H1 (cell line): ENCODE data around the gene GLRX3. TPM values are rescaled to one million over a fixed set of nuclear protein-coding genes. Genes with fewer than 3 reads are reported as not detected.

Experiments used
- CTCF ChIA-PET: fragments of 300-600 bp; sonication (Branson Sonifier 250); formaldehyde crosslinking; loops from one replicate; lab custom pipeline; 2021; ENCODE audit not compliant: partially characterized antibody; lab: Charles Lee
- POLR2A ChIA-PET: fragments of 300-600 bp; sonication (Branson Sonifier 250); formaldehyde crosslinking; loops from one replicate; lab custom pipeline; 2021; ENCODE audit warnings: inconsistent platforms; ENCODE audit not compliant: partially characterized antibody; lab: Charles Lee
- DNase-seq, 2 experiments: peaks; one replicate each; pipeline versions ENCODE4 v3.0.0 to v3.0.0-alpha.2; 2010 to 2022; ENCODE audit warnings: low spot score in 2 of 2, low read depth in 1 of 2, mixed read lengths in 1 of 2
- FAIRE-seq: peaks from 2 replicates; lab custom pipeline; 2011; peaks lifted over from hg19 to GRCh38; lab: Jason Lieb, UNC
- H2AFZ ChIP-seq: 2 replicates; pipeline ENCODE4 v1.8.1; 2012; ENCODE audit warnings: low read length, inconsistent platforms
- H2AK5ac ChIP-seq: 2 replicates; pipeline ENCODE4 v1.6.1; 2013; ENCODE audit warnings: low read depth, low read length
- H2BK120ac ChIP-seq: replicated peaks from 2 replicates; pipeline ENCODE3; 2013; ENCODE audit warnings: low read depth, low read length, inconsistent platforms
- H2BK12ac ChIP-seq: 2 replicates; pipeline ENCODE4 v1.6.1; 2013; ENCODE audit warnings: low read depth, low read length
- H2BK15ac ChIP-seq: 2 replicates; pipeline ENCODE4 v1.6.1; 2013; ENCODE audit warnings: low read length
- H2BK20ac ChIP-seq: 2 replicates; pipeline ENCODE4 v1.6.1; 2013; ENCODE audit warnings: low read length
- H2BK5ac ChIP-seq: 2 replicates; pipeline ENCODE4 v1.6.1; 2013; ENCODE audit warnings: low read depth, low read length
- H3K14ac ChIP-seq: 2 replicates; pipeline ENCODE4 v1.6.1; 2013; ENCODE audit warnings: inconsistent platforms; ENCODE audit not compliant: insufficient read length
- H3K18ac ChIP-seq: 2 replicates; pipeline ENCODE4 v1.6.1; 2013; ENCODE audit warnings: low read length; ENCODE audit errors: extremely low read depth
- H3K23ac ChIP-seq: 2 replicates; pipeline ENCODE4 v1.6.1; 2013; ENCODE audit warnings: inconsistent platforms; ENCODE audit not compliant: insufficient read length
- H3K23me2 ChIP-seq: 2 replicates; pipeline ENCODE4 v1.6.1; 2013; ENCODE audit warnings: low read depth, low read length
- H3K27ac ChIP-seq: 2 replicates; pipeline ENCODE4 v1.6.1; 2011; ENCODE audit warnings: low read depth, low read length, inconsistent platforms
- H3K27me3 ChIP-seq, 4 experiments: replicated peaks in 1 of 4; 1 replicate in 1 of 4; 2 replicates in 3 of 4; pipeline versions ENCODE4 v1.6.1 to v1.8.1; 2011 to 2013; ENCODE audit warnings: low read length in 3 of 4, mild to moderate bottlenecking in 3 of 4, inconsistent platforms in 2 of 4, mixed read lengths in 2 of 4, moderate library complexity in 1 of 4; ENCODE audit not compliant: control insufficient read depth in 3 of 4, insufficient read depth in 3 of 4; ENCODE audit errors: extremely low read depth in 1 of 4
- H3K36me3 ChIP-seq, 4 experiments: 2 replicates each; pipeline versions ENCODE4 v1.6.1 to v1.8.1; 2011 to 2013; ENCODE audit warnings: mild to moderate bottlenecking in 4 of 4, low read length in 3 of 4, moderate library complexity in 2 of 4, control low read depth in 1 of 4, inconsistent platforms in 1 of 4; ENCODE audit not compliant: insufficient read depth in 4 of 4, control insufficient read depth in 2 of 4
- H3K4ac ChIP-seq: replicated peaks from 2 replicates; pipeline ENCODE3; 2013; ENCODE audit warnings: low read length, low read depth, mixed read lengths, inconsistent platforms; ENCODE audit not compliant: insufficient read length
- H3K4me1 ChIP-seq, 4 experiments: replicated peaks in 1 of 4; 1 replicate in 1 of 4; 2 replicates in 3 of 4; pipeline versions ENCODE4 v1.6.1 to v1.8.1; 2011 to 2013; ENCODE audit warnings: low read length in 3 of 4, inconsistent platforms in 2 of 4, mixed read lengths in 1 of 4; ENCODE audit not compliant: insufficient read depth in 4 of 4, control insufficient read depth in 3 of 4
- H3K4me2 ChIP-seq, 2 experiments: 2 replicates each; pipeline versions ENCODE4 v1.6.1 to v1.8.1; 2011 to 2013; ENCODE audit warnings: low read depth in 2 of 2, low read length in 2 of 2, control low read depth in 1 of 2, inconsistent platforms in 1 of 2, mild to moderate bottlenecking in 1 of 2; ENCODE audit not compliant: insufficient read depth in 1 of 2
- H3K4me3 ChIP-seq, 4 experiments: fragments of 200-600, 300-600 bp in 1 of 4; sonication (generic), shearing (Covaris generic), sonication (Bioruptor Twin) in 1 of 4; 2 replicates each; pipeline versions ENCODE4 v1.5.1 to v1.8.1; 2011 to 2016; ENCODE audit warnings: low read length in 4 of 4, low read depth in 3 of 4, control low read depth in 2 of 4, inconsistent platforms in 2 of 4, mild to moderate bottlenecking in 2 of 4, mixed read lengths in 1 of 4, moderate library complexity in 1 of 4; ENCODE audit not compliant: insufficient read depth in 2 of 4; ENCODE audit errors: extremely low read depth in 1 of 4
- H3K56ac ChIP-seq: replicated peaks from 2 replicates; pipeline ENCODE3; 2013; ENCODE audit warnings: low read depth, mild to moderate bottlenecking, mixed read lengths, low read length, inconsistent platforms; ENCODE audit not compliant: insufficient read length
- H3K79me1 ChIP-seq: 2 replicates; pipeline ENCODE4 v1.6.1; 2013; ENCODE audit warnings: low read depth, low read length, control low read depth
- H3K79me2 ChIP-seq, 2 experiments: 2 replicates each; pipeline versions ENCODE4 v1.6.1 to v1.8.1; 2012 to 2013; ENCODE audit warnings: low read length in 2 of 2, mild to moderate bottlenecking in 2 of 2, inconsistent platforms in 1 of 2; ENCODE audit not compliant: insufficient read depth in 2 of 2, control insufficient read depth in 1 of 2
- H3K9ac ChIP-seq, 4 experiments: replicated peaks in 1 of 4; 1 replicate in 1 of 4; 2 replicates in 3 of 4; pipeline versions ENCODE4 v1.6.1 to v1.8.1; 2011 to 2013; ENCODE audit warnings: low read depth in 3 of 4, low read length in 3 of 4, control low read depth in 2 of 4, mild to moderate bottlenecking in 2 of 4, moderate library complexity in 2 of 4, inconsistent platforms in 1 of 4; ENCODE audit errors: extremely low read depth in 1 of 4
- H3K9me3 ChIP-seq, 2 experiments: 2 replicates each; pipeline versions ENCODE4 v1.6.1 to v1.8.1; 2012 to 2013; ENCODE audit warnings: mild to moderate bottlenecking in 2 of 2, moderate library complexity in 2 of 2, control low read depth in 1 of 2, inconsistent platforms in 1 of 2, low read depth in 1 of 2, low read length in 1 of 2, mixed read lengths in 1 of 2; ENCODE audit not compliant: insufficient read depth in 2 of 2
- H4K20me1 ChIP-seq, 2 experiments: replicated peaks in 1 of 2; 2 replicates each; pipeline versions ENCODE3 to v1.8.1; 2011 to 2013; ENCODE audit warnings: inconsistent platforms in 2 of 2, low read length in 2 of 2, mild to moderate bottlenecking in 1 of 2; ENCODE audit not compliant: insufficient read depth in 2 of 2, control insufficient read depth in 1 of 2
- H4K5ac ChIP-seq: 2 replicates; pipeline ENCODE4 v1.6.1; 2013; ENCODE audit warnings: low read length, low read depth, mixed read lengths, inconsistent platforms; ENCODE audit not compliant: insufficient read length
- H4K8ac ChIP-seq: 2 replicates; pipeline ENCODE4 v1.8.0; 2013; ENCODE audit warnings: mild to moderate bottlenecking, moderate library complexity, low read length, inconsistent platforms; ENCODE audit not compliant: insufficient read depth; ENCODE audit errors: extremely low read depth
- H4K91ac ChIP-seq: replicated peaks from 2 replicates; pipeline ENCODE3; 2013; ENCODE audit warnings: low read length, mixed read lengths, inconsistent platforms; ENCODE audit not compliant: insufficient read length
- CBX5 ChIP-seq: fragments of 300-800, 300-1000 bp; sonication (generic); IDR thresholded peaks from 2 replicates; pipeline ENCODE4 v1.7.1; 2016; ENCODE audit warnings: antibody characterized with exemption, low read length, low read depth
- JUN ChIP-seq: IDR thresholded peaks from 2 replicates; pipeline ENCODE4 v1.6.1; 2011; ENCODE audit warnings: low read depth, mild to moderate bottlenecking, improper control_type of control experiment, low read length
- SIRT6 ChIP-seq: IDR thresholded peaks from one replicate; pipeline ENCODE4 v1.7.1; 2012; ENCODE audit warnings: low read length, inconsistent platforms
- SP1 ChIP-seq: IDR thresholded peaks from 2 replicates; pipeline ENCODE4 v1.6.1; 2011; ENCODE audit warnings: low read depth, low read length
- WGBS, 2 experiments: shearing (Covaris generic) in 1 of 2; methylation state at CpG; one replicate each; pipeline versions ENCODE4 v1.1.6 to v1.1.7; 2013 to 2015; ENCODE audit warnings: low lambda C conversion rate in 2 of 2, mixed read lengths in 2 of 2, inconsistent platforms in 1 of 2, low coverage in 1 of 2, missing lambda C conversion rate in 1 of 2; ENCODE audit not compliant: insufficient replicate concordance in 2 of 2, insufficient coverage in 1 of 2, insufficient read length in 1 of 2; ENCODE audit errors: extremely low coverage in 1 of 2, missing lambda C conversion rate in 1 of 2; 5-methylcytosine and 5-hydroxymethylcytosine counted together
- polyA plus RNA-seq, 7 experiments: library from polyadenylated mRNA; depleted of rRNA in 3 of 7; stranded (reverse) in 5 of 7; unstranded in 2 of 7; fragments of >200 nt in 5 of 7; fragments of 200-250 nt in 2 of 7; gene quantifications; 1 replicate in 5 of 7; 2 replicates in 1 of 7; 4 replicates in 1 of 7; pipeline versions ENCODE4 v1.2.1 to v1.2.3, GENCODE V29; 2011 to 2013; ENCODE audit warnings: missing spikeins in 2 of 7, mixed read lengths in 2 of 7
- total RNA-seq: library from RNA; stranded (reverse); fragmentation: NEBNext Ultra II Directional; extraction: Animal tissue kit (Norgen Biotek cat#: 25700); gene quantifications from 2 replicates; pipeline ENCODE4 v1.2.1, GENCODE V29; 2021
- TF ChIP-seq, protein P1 (sequence below): IDR thresholded peaks from 2 replicates; pipeline ENCODE4 v1.6.1; 2011; ENCODE audit warnings: low read depth, mild to moderate bottlenecking, low read length; ENCODE audit not compliant: insufficient read depth

GLRX3 gene
- total and polyA plus RNA-seq, 2 of the 8 experiments (the other 6 are each of a cell fraction or from before 2014, with no cell fraction given): 59.9 to 157 TPM

DNA sequence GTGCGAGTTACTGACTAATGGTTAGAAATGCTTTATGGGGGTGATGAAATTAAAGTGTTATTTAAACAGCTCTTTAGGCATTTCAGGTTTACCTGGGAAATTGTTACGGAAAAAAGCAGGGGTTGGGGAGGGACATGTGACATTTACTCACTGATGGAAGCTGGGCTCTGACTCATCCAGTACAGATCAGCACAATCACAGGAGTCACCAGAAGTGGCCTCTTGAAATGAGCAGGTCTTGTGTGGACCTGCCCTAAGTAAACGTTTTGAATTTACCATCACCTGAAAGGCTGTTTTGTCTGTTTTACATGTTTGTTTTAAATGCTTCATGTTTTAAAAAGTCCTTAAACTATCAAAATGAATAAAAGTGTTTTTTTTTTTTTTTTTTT is 2.3 kb downstream of the GLRX3 start:
- Histone ChIP-seq H2BK15ac (no peak overlapping the region), H3K9me3 (no peaks in the 10 kb centered on the region), H3K4me3 (no peak overlapping the region), H3K23ac (no peak overlapping the region), H2AK5ac (no peak overlapping the region), H3K36me3 (no peaks in the 10 kb centered on the region), H3K23me2 (peaks cover 11% of the 10 kb centered on the region; the same call in 1 of the 2 replicates), H2BK5ac (no peak overlapping the region), H4K91ac (no peak overlapping the region), H4K20me1 (peaks cover 8 to 24% of the 10 kb centered on the region in 2 experiments), H3K9ac (no peak overlapping the region), H3K4me1 (peaks cover 2 to 7% (median 4%) of the 10 kb centered on the region in 4 experiments; a peak in 5 of 7 replicates), H3K56ac (no peak overlapping the region), H3K79me1 (peaks cover 2% of the 10 kb centered on the region; the same call in 1 of the 2 replicates), H4K5ac (no peak overlapping the region), H4K8ac (no peak overlapping the region), H3K14ac (no peak overlapping the region), H2BK12ac (no peak overlapping the region), H2AFZ (no peak overlapping the region), H3K27me3 (0 out of 7 replicates have a peak, but pooled peaks cover 0 to 4% (median 0%) of the 10 kb centered on the region in 4 experiments), H3K27ac (no peak overlapping the region), H2BK120ac (no peak overlapping the region), H3K18ac (no peak overlapping the region), H3K79me2 (peaks cover 29 to 69% of the 10 kb centered on the region in 2 experiments), H3K4ac (no peak overlapping the region), H3K4me2 (peak overlapping the region in 1 of 2 experiments; percentile 87; a peak in 1 of 4 replicates), H2BK20ac (no peak overlapping the region)
- ChIA-PET POLR2A (interaction anchor here (0.7 to 4.7 kb wide), 3 partner anchors 28 to 1513 kb away, joined by 3 to 28 read pairs (median 11); partner anchors contain the start of gene C10orf143), CTCF (interaction anchor here (0.7 to 2.7 kb wide), 5 partner anchors 11 to 541 kb away, joined by 3 to 13 read pairs (median 5); partner anchors contain the start of gene C10orf143)
- DNase-seq (no peak), FAIRE-seq (no peak)
- TF ChIP-seq CBX5 (no peak), JUN (no peak), SIRT6 (no peak), SP1 (no peak)
- TF ChIP-seq, protein P1, sequence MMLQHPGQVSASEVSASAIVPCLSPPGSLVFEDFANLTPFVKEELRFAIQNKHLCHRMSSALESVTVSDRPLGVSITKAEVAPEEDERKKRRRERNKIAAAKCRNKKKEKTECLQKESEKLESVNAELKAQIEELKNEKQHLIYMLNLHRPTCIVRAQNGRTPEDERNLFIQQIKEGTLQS: no peak
- 82% methylated on average over 3 of the region's 3 CpGs; no CpG with 5 or more reads in 1 of the 2 experiments for WGBS, 2 experiments
